Right lobe of liver (tissue), 6 donors: ENCODE measurements around the gene CEPT1. TPM values are rescaled to one million over a fixed set of nuclear protein-coding genes. Genes with fewer than 3 reads are reported as not detected.

Source experiments
- ATAC-seq, 4 donors: fragments of 200-7000 bp; cut with Tn5 transposase; one replicate each; pipeline ENCODE4 v1.9.1; 2020; ENCODE audit warnings: mild to moderate bottlenecking in 4 of 4, moderate library complexity in 4 of 4
- DNase-seq, 3 donors: peaks; one replicate each; pipeline ENCODE4 v3.0.0-alpha.2; 2020
- H3K27ac ChIP-seq, 3 donors: fragments of 200-600 bp; one replicate each; pipeline ENCODE4 v1.8.0; 2022
- H3K27me3 ChIP-seq, 2 donors: fragments of 200-600 bp; one replicate each; pipeline ENCODE4 v1.8.0; 2022
- H3K36me3 ChIP-seq, 4 donors: fragments of 200-600 bp; sonication (generic) in 1 of 4; one replicate each; pipeline versions ENCODE4 v1.5.1 to v1.8.0; 2017 to 2022; ENCODE audit warnings: control low read depth in 1 of 4
- H3K4me1 ChIP-seq, 4 donors: fragments of 200-600 bp; sonication (generic) in 1 of 4; one replicate each; pipeline versions ENCODE4 v1.5.1 to v1.8.0; 2017 to 2022; ENCODE audit warnings: control low read depth in 1 of 4
- H3K4me3 ChIP-seq, 3 donors: fragments of 200-600 bp; one replicate each; pipeline ENCODE4 v1.8.0; 2022
- H3K9me3 ChIP-seq, 4 donors: fragments of 200-600 bp; sonication (generic) in 1 of 4; one replicate each; pipeline versions ENCODE4 v1.5.1 to v1.8.0; 2017 to 2022; ENCODE audit warnings: control low read depth in 1 of 4
- POLR2A ChIP-seq: fragments of 450-650 bp; IDR thresholded peaks from one replicate; pipeline ENCODE4 v1.6.1; 2017; ENCODE audit warnings: antibody characterized with exemption, mild to moderate bottlenecking
- WGBS: methylation state at CpG from one replicate; pipeline ENCODE4 v1.1.6; 2018; ENCODE audit warnings: low coverage, low lambda C conversion rate; ENCODE audit not compliant: insufficient coverage; ENCODE audit errors: missing lambda C conversion rate; 5-methylcytosine and 5-hydroxymethylcytosine counted together
- intact Hi-C, 2 donors: fragments of 100-400 bp; cut with DNase I; formaldehyde crosslinking; loops; one replicate each; pipeline versions ENCODE4 v1.11.2 to v1.14.1; 2022
- total RNA-seq, 6 experiments: library from RNA; depleted of rRNA in 2 of 6; stranded (reverse); fragments of >200 nt in 2 of 6; fragmentation: NEBNext Ultra II Directional in 3 of 6; extraction: Animal tissue kit (Norgen Biotek cat#: 25700) in 3 of 6; gene quantifications; one replicate each; pipeline versions ENCODE4 v1.1.0 to v1.2.4, GENCODE V29; 2016 to 2023
- TF ChIP-seq, protein P1 (sequence below), 4 donors: fragments of 200-600 bp in 3 of 4; fragments of 450-650 bp in 1 of 4; IDR thresholded peaks; one replicate each; pipeline versions ENCODE4 v1.5.1 to v1.8.0; 2016 to 2022; ENCODE audit warnings: antibody characterized with exemption in 4 of 4, mild to moderate bottlenecking in 2 of 4
- donor health status: DM: no; HTN: yes; CAD: no.
- donor health status: DM: no; HTN: no; CAD: no.
- donor health status: DM: no; HTN: no; CAD: no.
- donor health status: DM: no; HTN: yes; CAD: no.
- donor health status: DM: no; HTN: yes; CAD: no.

The CEPT1 gene
- total RNA-seq, 6 experiments from 2014 or later, result 21.9 to 35.0 (median 27.8) TPM

- no peak for DNase-seq
- H3K9me3 ChIP-seq, result no peaks in the 10 kb centered on the region
- no peak within 1 kb of the TSS for H3K27ac ChIP-seq
- H3K27me3 ChIP-seq, result no peaks in the 10 kb centered on the region
- H3K36me3 ChIP-seq, result no peaks in the 10 kb centered on the region
- 47% methylated on average over 3 of the region's 3 CpGs for WGBS
- H3K4me3 ChIP-seq, result no peak within 1 kb of the TSS
- intact Hi-C loops, result no loop called here
- TF ChIP-seq, protein P1, sequence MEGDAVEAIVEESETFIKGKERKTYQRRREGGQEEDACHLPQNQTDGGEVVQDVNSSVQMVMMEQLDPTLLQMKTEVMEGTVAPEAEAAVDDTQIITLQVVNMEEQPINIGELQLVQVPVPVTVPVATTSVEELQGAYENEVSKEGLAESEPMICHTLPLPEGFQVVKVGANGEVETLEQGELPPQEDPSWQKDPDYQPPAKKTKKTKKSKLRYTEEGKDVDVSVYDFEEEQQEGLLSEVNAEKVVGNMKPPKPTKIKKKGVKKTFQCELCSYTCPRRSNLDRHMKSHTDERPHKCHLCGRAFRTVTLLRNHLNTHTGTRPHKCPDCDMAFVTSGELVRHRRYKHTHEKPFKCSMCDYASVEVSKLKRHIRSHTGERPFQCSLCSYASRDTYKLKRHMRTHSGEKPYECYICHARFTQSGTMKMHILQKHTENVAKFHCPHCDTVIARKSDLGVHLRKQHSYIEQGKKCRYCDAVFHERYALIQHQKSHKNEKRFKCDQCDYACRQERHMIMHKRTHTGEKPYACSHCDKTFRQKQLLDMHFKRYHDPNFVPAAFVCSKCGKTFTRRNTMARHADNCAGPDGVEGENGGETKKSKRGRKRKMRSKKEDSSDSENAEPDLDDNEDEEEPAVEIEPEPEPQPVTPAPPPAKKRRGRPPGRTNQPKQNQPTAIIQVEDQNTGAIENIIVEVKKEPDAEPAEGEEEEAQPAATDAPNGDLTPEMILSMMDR (IDR thresholded peaks at IDR 0.05), result no peak
- TF ChIP-seq POLR2A, result no peak
- ATAC-seq, result no peak
- H3K4me1 ChIP-seq, result peaks cover 0 to 3% (median 2%) of the 10 kb centered on the region in 4 donors
Observed at GRCh38 chr1:111227434-111227833, 87.4 kb downstream of the CEPT1 start, which contains the start of gene CHI3L2. Gene CHI3L2, plus strand, starts transcription at chr1:111227713. Its CDS starts 17 bp downstream, at chr1:111227730.

GRCh38 chr1:111227851-111228747 lies 88.1 kb downstream of the CEPT1 start:
- H3K4me3 ChIP-seq, result no peak overlapping the region
- H3K27ac ChIP-seq, result no peak overlapping the region
- H3K9me3 ChIP-seq, result no peaks in the 10 kb centered on the region
- ATAC-seq (peak in 2 of 4 donors; percentile 43 to 72), DNase-seq (no peak)
- H3K36me3 ChIP-seq, result no peaks in the 10 kb centered on the region
- TF ChIP-seq, protein P1 (IDR thresholded peaks at IDR 0.05), result no peak
- TF ChIP-seq POLR2A, result no peak
- WGBS, result 52% methylated on average over 6 of the region's 6 CpGs
- no peaks in the 10 kb centered on the region for H3K27me3 ChIP-seq
- intact Hi-C loops, result no loop called here
- no peaks in the 10 kb centered on the region for H3K4me1 ChIP-seq

GRCh38 chr1:111228748-111229126 lies 88.7 kb downstream of the CEPT1 start:
- TF ChIP-seq POLR2A, result no peak
- TF ChIP-seq, protein P1 (IDR thresholded peaks at IDR 0.05), result no peak
- intact Hi-C loops, result no loop called here
- no peaks in the 10 kb centered on the region for H3K4me1 ChIP-seq
- DNase-seq (no peak), ATAC-seq (no peak)
- H3K36me3 ChIP-seq, result no peaks in the 10 kb centered on the region
- H3K4me3 ChIP-seq, result no peak overlapping the region
- H3K27ac ChIP-seq, result no peak overlapping the region
- no peaks in the 10 kb centered on the region for H3K9me3 ChIP-seq
- no peaks in the 10 kb centered on the region for H3K27me3 ChIP-seq
- 69% methylated on average over 1 of the region's 2 CpGs for WGBS

- TF ChIP-seq, protein P1 (IDR thresholded peaks at IDR 0.05), result no peak
- TF ChIP-seq POLR2A, result no peak
- intact Hi-C loops, result loop anchor here in 1 of 2 donors (10.0 kb wide), 1 partner anchor 197 kb away; no protein-coding TSS in a partner anchor
- no peak for ATAC-seq
- Histone ChIP-seq H3K36me3 (no peaks in the 10 kb centered on the region), H3K9me3 (no peaks in the 10 kb centered on the region), H3K4me1 (no peaks in the 10 kb centered on the region), H3K27ac (no peak overlapping the region), H3K27me3 (no peaks in the 10 kb centered on the region), H3K4me3 (no peak overlapping the region)
- DNase-seq, result no peak
- WGBS, result 88% methylated on average over 3 of the region's 3 CpGs
Observed at GRCh38 chr1:111232134-111232533, 92.1 kb downstream of the CEPT1 start.
